ENCODE results near the gene NBEAL2.

NBEAL2 gene

GRCh38 chr3:46998121-46998851, 18.8 kb downstream of the NBEAL2 start:
- peak; percentile 73 to 75 for TF ChIP-seq CTCF (IDR thresholded peaks at IDR 0.05)
- intact Hi-C loops (cut with DNase I; ENCODE audit: low total_unique reads) = loop anchor here (5.0 to 10.0 kb wide), 2 partner anchors 76 to 293 kb away; partner anchors contain the start of gene TMIE
- H3K27ac ChIP-seq = no peak overlapping the region
- H3K27me3 ChIP-seq = no peaks in the 10 kb centered on the region
- DNase-seq = peak; percentile 53 to 81
- H3K4me1 ChIP-seq = no peaks in the 10 kb centered on the region
- no peak overlapping the region for H3K4me3 ChIP-seq
- no peaks in the 10 kb centered on the region for H3K9me3 ChIP-seq
- H3K36me3 ChIP-seq = peaks cover 15 to 98% (median 60%) of the 10 kb centered on the region in 3 donors

- Histone ChIP-seq H3K27ac (no peak overlapping the region), H3K4me1 (no peaks in the 10 kb centered on the region), H3K4me3 (no peak overlapping the region), H3K27me3 (no peaks in the 10 kb centered on the region), H3K36me3 (peaks cover 16 to 98% (median 67%) of the 10 kb centered on the region in 3 donors), H3K9me3 (no peaks in the 10 kb centered on the region)
- DNase-seq = no peak
- intact Hi-C loops (cut with DNase I; ENCODE audit: low total_unique reads) = loop anchor here (5.0 to 10.0 kb wide), 2 partner anchors 77 to 294 kb away; partner anchors contain the start of gene TMIE
- TF ChIP-seq CTCF (IDR thresholded peaks at IDR 0.05) = no peak
Observed at GRCh38 chr3:46998852-46999515, 19.5 kb downstream of the NBEAL2 start.

GRCh38 chr3:46999516-47000197, 20.2 kb downstream of the NBEAL2 start:
- no peak for TF ChIP-seq CTCF (IDR thresholded peaks at IDR 0.05)
- no peaks in the 10 kb centered on the region for H3K27me3 ChIP-seq
- no peaks in the 10 kb centered on the region for H3K9me3 ChIP-seq
- intact Hi-C loops (cut with DNase I; ENCODE audit: low total_unique reads) = loop anchor here (5.0 to 10.0 kb wide), 3 partner anchors 77 to 295 kb away; partner anchors contain the start of genes KIF9, KLHL18 and TMIE
- peaks cover 19 to 98% (median 68%) of the 10 kb centered on the region in 3 donors for H3K36me3 ChIP-seq
- H3K4me3 ChIP-seq = no peak overlapping the region
- no peak for DNase-seq
- no peaks in the 10 kb centered on the region for H3K4me1 ChIP-seq
- H3K27ac ChIP-seq = no peak overlapping the region

GRCh38 chr3:47000198-47000815, 20.8 kb downstream of the NBEAL2 start:
- H3K36me3 ChIP-seq = peaks cover 19 to 98% (median 67%) of the 10 kb centered on the region in 3 donors
- intact Hi-C loops (cut with DNase I; ENCODE audit: low total_unique reads) = loop anchor here (10.0 kb wide), 1 partner anchor 284 kb away; the partner anchor contains the start of genes KIF9 and KLHL18
- no peak overlapping the region for H3K27ac ChIP-seq
- no peak overlapping the region for H3K4me3 ChIP-seq
- no peaks in the 10 kb centered on the region for H3K9me3 ChIP-seq
- no peaks in the 10 kb centered on the region for H3K4me1 ChIP-seq
- H3K27me3 ChIP-seq = no peaks in the 10 kb centered on the region
- no peak for TF ChIP-seq CTCF (IDR thresholded peaks at IDR 0.05)
- no peak for DNase-seq

Data from tibial artery (tissue), 4 donors.